ENCODE measurements around the gene HTT.

HTT gene

GRCh38 chr4:3257556-3258482, 183.3 kb downstream of the HTT start:
- Mint-ChIP-seq H3K9me3 (no peaks in the 10 kb centered on the region), H3K4me3 (no peak overlapping the region), H3K4me1 (peaks cover 18 to 27% of the 10 kb centered on the region in 2 donors), H3K27me3 (peaks cover 0 to 6% of the 10 kb centered on the region in 2 donors), H3K27ac (peak overlapping the region; percentile 68), H3K36me3 (peaks cover 28 to 38% of the 10 kb centered on the region in 2 donors)
- no peak for DNase-seq
- peak; percentile 67 to 68 for ATAC-seq (replicated peaks)

GRCh38 chr4:3261411-3262207, 187.1 kb downstream of the HTT start:
- peaks cover 0 to 6% of the 10 kb centered on the region in 2 donors for H3K27me3 Mint-ChIP-seq
- H3K9me3 Mint-ChIP-seq, result no peaks in the 10 kb centered on the region
- H3K36me3 Mint-ChIP-seq, result peaks cover 16 to 29% of the 10 kb centered on the region in 2 donors
- H3K4me3 Mint-ChIP-seq, result no peak overlapping the region
- ATAC-seq (replicated peaks), result no peak
- peaks cover 16 to 25% of the 10 kb centered on the region in 2 donors for H3K4me1 Mint-ChIP-seq
- DNase-seq, result no peak
- H3K27ac Mint-ChIP-seq, result no peak overlapping the region

DNA sequence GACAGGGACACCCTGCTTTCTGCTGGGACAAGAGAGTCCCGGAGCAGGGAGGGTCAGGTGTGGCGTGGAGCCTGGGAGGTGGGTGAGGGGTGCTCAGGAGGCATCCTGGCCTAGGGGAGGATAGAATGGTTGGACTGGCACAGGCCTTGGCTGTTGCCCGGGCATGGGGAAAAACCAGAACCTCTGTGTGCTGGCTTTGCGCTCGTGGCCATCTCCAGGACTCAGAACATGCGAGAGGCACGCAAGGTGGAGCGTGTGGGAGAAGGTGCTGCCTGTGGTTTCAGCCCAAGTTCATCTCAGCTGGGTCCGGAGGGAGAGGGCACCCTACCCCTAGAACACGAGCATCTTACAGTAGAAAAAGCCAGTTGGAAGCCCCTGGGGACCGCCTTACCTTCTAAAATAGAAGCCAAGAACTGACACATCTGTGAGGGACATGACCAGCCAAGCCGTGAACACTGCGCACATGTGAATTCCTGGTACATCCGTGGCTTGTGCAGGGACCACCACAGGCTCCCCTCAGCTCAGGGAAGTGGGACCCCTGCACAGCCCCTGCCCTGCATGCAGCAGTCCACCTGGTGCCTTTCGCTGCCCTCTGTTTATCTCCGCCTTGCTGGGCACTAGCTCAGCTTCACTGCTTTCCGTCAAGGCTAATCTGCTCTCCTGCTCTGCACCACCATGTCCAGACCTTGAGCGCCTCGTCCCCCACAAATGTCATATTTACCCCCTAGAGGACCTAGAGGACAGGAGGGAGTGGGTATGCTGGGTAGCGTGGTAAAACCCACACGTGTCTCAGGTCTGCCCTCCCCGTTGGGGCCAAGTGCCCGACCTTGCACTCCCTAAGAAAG, 187.9 kb downstream of the HTT start:
- Mint-ChIP-seq H3K4me3 (no peak overlapping the region), H3K27ac (no peak overlapping the region), H3K36me3 (peaks cover 9 to 24% of the 10 kb centered on the region in 2 donors), H3K27me3 (peaks cover 0 to 6% of the 10 kb centered on the region in 2 donors), H3K4me1 (peaks cover 9 to 17% of the 10 kb centered on the region in 2 donors), H3K9me3 (no peaks in the 10 kb centered on the region)
- ATAC-seq (replicated peaks), result no peak
- DNase-seq, result no peak

- Mint-ChIP-seq H3K4me3 (no peak overlapping the region), H3K36me3 (peaks cover 9 to 23% of the 10 kb centered on the region in 2 donors), H3K27ac (no peak overlapping the region), H3K9me3 (no peaks in the 10 kb centered on the region), H3K27me3 (peaks cover 0 to 6% of the 10 kb centered on the region in 2 donors), H3K4me1 (peaks cover 2 to 8% of the 10 kb centered on the region in 2 donors)
- DNase-seq (no peak), ATAC-seq (replicated peaks) (no peak)
Observed at GRCh38 chr4:3263053-3263875, 188.8 kb downstream of the HTT start.

DNA sequence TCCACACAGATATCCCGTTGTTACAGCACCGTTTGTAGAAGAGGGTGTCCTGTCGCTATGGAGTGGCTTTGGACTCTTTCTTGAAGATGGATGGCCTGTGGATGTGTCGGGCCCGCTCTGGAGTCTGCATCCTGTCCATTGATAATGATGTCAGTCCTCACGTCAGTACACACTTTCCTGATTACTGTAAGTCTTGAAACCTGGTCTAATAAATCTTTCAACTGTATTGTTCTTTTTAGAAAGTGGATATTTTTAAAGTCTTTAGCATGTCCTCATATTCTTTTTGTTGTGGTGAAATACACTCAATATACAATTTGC, 189.4 kb downstream of the HTT start:
- DNase-seq (no peak), ATAC-seq (replicated peaks) (no peak)
- Mint-ChIP-seq H3K27ac (no peak overlapping the region), H3K9me3 (no peaks in the 10 kb centered on the region), H3K27me3 (peaks cover 0 to 6% of the 10 kb centered on the region in 2 donors), H3K36me3 (peaks cover 9 to 21% of the 10 kb centered on the region in 2 donors), H3K4me1 (peaks cover 0 to 6% of the 10 kb centered on the region in 2 donors), H3K4me3 (no peak overlapping the region)

DNA sequence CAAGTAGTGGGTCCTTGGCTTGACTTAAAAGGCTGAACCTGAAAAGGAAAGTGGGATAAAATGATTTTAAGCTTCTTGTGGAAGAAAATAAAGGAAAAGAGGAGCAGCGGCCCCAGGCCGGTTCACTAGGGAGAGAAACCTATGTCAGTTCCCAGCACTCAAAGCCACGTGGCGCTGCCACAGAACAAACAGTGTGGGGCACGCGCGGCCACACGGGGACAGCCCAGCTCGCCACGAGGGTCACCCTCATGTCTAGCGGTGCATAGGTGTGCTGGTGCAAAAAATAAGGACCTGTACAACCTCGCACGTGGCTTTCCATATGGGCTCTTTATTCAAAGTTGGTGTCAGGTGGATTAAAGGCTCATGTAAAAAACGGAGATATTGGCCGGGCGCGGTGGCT, 191.6 kb downstream of the HTT start:
- Mint-ChIP-seq H3K4me1 (peaks cover 0 to 6% of the 10 kb centered on the region in 2 donors), H3K4me3 (no peak overlapping the region), H3K9me3 (no peaks in the 10 kb centered on the region), H3K27ac (no peak overlapping the region), H3K36me3 (peaks cover 9 to 18% of the 10 kb centered on the region in 2 donors), H3K27me3 (peaks cover 0 to 6% of the 10 kb centered on the region in 2 donors)
- ATAC-seq (replicated peaks) (no peak), DNase-seq (no peak)

DNA sequence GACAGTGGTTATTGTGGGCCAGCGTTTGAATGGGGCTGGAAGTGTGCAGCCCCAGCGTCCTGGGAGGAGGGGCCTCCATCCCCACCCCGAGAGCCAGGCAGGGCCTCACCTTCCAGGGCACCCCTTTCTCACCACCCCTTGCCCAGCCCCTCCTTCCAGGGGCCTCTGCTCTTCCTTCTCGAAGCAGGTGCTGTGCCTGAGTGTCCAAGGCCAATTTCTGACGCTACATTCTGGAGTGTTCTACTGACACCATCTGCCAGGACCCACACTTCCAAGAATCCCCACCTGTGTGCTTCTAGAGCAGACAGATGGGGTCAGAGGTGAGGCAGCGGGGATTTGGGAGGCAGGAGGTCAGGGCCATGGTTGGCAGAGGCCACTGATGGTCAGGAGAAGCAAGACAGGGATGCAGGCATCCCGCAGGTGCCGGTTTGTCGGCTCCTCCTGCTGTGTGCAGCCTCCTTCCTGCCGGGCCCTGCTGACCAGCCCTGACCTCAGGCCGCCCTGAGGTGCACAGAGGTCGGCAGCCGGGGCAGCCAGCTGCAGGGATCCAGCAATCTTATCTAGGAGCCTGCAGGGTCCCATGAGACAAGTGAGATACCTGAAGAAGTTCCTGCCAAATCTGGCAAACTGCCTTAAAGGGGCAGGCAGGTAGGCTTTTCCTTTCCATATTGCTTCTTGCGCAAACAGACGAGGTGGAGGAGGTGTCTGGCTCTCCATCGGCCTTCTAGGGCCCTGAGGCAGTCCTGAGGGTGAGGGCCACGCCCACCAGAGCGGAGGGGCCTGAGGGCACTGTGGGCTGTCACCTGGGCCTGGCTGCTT, 193.3 kb downstream of the HTT start:
- H3K36me3 Mint-ChIP-seq, result peaks cover 9 to 18% of the 10 kb centered on the region in 2 donors
- DNase-seq (no peak), ATAC-seq (replicated peaks) (no peak)
- peaks cover 3 to 5% of the 10 kb centered on the region in 2 donors for H3K9me3 Mint-ChIP-seq
- peaks cover 8 to 10% of the 10 kb centered on the region in 2 donors for H3K4me1 Mint-ChIP-seq
- H3K4me3 Mint-ChIP-seq, result no peak overlapping the region
- H3K27ac Mint-ChIP-seq, result no peak overlapping the region
- H3K27me3 Mint-ChIP-seq, result no peaks in the 10 kb centered on the region

DNA sequence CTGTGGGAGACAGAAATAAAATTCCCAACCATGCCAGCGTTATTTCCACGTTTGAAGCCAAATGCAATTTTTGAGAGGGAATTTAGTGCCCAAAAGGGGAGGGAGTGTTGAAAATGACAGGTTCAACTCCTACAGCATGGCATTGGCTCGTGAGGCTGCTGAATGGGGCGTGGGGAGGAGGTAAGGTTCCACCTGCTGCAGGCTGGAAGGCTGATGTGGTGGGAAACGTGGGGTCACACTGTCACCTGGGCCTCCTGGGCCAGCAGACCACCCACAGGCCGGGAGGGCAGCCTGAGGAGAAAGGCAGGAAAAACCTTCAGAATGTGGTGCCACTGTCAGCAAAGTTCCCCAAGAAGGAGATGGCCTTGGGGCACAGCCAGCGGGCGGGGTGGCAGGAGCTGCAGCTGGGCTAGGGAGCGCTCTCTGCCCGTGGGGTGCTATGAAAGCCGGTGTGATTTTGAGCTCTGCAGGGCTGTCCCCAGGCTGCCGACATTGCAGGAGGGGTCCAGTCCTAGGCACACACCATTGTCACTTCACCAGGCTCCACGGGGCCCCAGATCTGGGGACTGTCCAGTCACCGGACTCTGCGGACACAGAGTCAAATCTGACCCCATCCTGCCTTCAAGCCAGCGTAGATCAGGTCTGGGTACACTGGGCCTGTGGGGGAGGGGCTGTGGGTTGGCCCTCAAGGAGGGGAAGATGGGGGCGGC, 194.1 kb downstream of the HTT start:
- H3K4me3 Mint-ChIP-seq, result no peak overlapping the region
- ATAC-seq (replicated peaks) (no peak), DNase-seq (no peak)
- no peak overlapping the region for H3K27ac Mint-ChIP-seq
- no peaks in the 10 kb centered on the region for H3K27me3 Mint-ChIP-seq
- peaks cover 8 to 11% of the 10 kb centered on the region in 2 donors for H3K4me1 Mint-ChIP-seq
- H3K36me3 Mint-ChIP-seq, result peaks cover 9 to 14% of the 10 kb centered on the region in 2 donors
- H3K9me3 Mint-ChIP-seq, result peaks cover 4 to 5% of the 10 kb centered on the region in 2 donors

DNA sequence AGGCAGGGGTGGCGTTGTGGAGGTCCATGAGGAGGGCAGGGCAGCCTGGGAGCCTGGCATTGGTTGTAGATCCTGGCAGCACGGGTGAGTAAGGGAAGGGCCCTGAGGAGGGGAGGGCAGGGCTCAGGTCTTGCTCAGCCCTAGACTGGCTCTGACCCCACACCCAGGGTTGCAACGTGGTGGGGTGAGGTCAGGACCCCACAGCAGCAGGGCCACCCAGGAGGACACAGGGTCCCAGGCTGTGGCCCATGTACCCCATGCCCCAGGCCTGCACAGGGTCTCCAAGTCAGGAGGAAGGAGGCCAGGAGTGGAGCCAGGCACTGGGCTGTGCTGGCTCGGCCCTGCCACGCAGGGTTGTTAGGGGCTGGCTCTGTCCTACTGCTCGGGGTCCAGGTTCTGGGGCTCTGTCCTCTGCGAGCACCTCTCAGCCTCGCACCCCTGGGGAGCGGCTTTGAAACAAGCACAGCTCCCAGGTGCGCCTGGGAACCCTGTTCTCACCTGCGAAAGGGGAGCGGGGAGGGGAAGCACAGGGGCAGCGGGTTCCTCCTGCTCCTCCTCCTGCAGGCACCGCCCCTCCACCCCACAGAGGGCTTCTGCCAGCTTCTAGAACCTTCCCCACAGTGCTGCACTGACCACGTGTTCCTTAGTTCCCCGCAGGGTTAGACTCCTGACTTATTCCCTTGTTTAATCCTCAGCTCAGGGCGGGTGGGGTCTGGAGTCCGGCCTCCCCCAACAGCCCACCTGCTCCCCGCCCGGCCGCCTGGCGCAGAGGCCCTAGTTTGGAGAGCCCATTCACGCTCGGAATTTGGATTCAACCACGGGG, 194.8 kb downstream of the HTT start:
- peak in 1 of 2 donors; percentile 10 for ATAC-seq (replicated peaks)
- Mint-ChIP-seq H3K36me3 (peaks cover 9 to 11% of the 10 kb centered on the region in 2 donors), H3K27ac (no peak overlapping the region), H3K4me1 (peaks cover 8 to 11% of the 10 kb centered on the region in 2 donors), H3K4me3 (no peak overlapping the region), H3K9me3 (peaks cover 5% of the 10 kb centered on the region in 2 donors), H3K27me3 (no peaks in the 10 kb centered on the region)
- no peak for DNase-seq

- Mint-ChIP-seq H3K9me3 (peaks cover 5% of the 10 kb centered on the region in 2 donors), H3K27me3 (no peaks in the 10 kb centered on the region), H3K4me3 (no peak overlapping the region), H3K4me1 (peaks cover 8 to 11% of the 10 kb centered on the region in 2 donors), H3K27ac (no peak overlapping the region), H3K36me3 (peaks cover 7 to 8% of the 10 kb centered on the region in 2 donors)
- no peak for DNase-seq
- ATAC-seq (replicated peaks), result no peak
Observed at GRCh38 chr4:3269991-3270611, 195.6 kb downstream of the HTT start.

DNA sequence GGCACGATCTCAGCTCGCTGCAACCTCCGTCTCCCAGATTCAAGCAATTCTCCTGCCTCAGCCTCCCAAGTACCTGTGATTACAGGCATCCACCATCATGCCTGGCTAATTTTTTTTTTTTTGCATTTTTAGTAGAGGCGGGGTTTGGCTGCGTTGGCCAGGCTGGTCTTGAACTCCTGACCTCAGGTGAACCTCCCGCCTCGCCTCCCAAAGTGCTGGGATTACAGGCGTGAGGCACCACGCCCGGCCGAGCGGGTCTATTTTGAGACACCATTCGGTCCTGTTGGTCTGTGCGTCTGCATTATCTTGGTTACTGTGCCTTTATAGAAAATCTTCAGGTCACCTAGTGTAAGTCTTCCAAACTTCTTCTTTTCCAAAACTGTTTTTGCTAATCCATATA, 196.7 kb downstream of the HTT start:
- no peak for ATAC-seq (replicated peaks)
- no peak for DNase-seq
- peaks cover 5% of the 10 kb centered on the region in 2 donors for H3K9me3 Mint-ChIP-seq
- no peak overlapping the region for H3K27ac Mint-ChIP-seq
- H3K4me3 Mint-ChIP-seq, result no peak overlapping the region
- H3K4me1 Mint-ChIP-seq, result peaks cover 8 to 11% of the 10 kb centered on the region in 2 donors
- peaks cover 1 to 11% of the 10 kb centered on the region in 2 donors for H3K36me3 Mint-ChIP-seq
- H3K27me3 Mint-ChIP-seq, result no peaks in the 10 kb centered on the region

Measured in stimulated activated naive B cell treated with anti-CD40 and anti-IgM and Interleukin-4, amounts not matched to agents 10 μg/mL and 1 μg/mL and 100 μg/mL, for 72 hours (primary cell).